Pancreas (tissue), 10 donors: ENCODE results near the gene LRRC25. TPM values are rescaled to one million over a fixed set of nuclear protein-coding genes. Genes with fewer than 3 reads are reported as not detected.
A peak's percentile ranks its signal among the peaks of the same experiment; 100 is the strongest.
"Not testable (repeated sequence)": the region's sequence is repeated elsewhere in the genome, so short reads cannot be mapped to it uniquely, and the experiment has no call there.

ENCODE experiments used
- ATAC-seq, 4 donors: fragments of 200-7000 bp; cut with Tn5 transposase; one replicate each; pipeline versions ENCODE4 v1.8.0 to v1.9.1; 2020; ENCODE audit warnings: mild to moderate bottlenecking in 4 of 4, moderate library complexity in 4 of 4
- DNase-seq, 6 donors: peaks; one replicate each; pipeline ENCODE4 v3.0.0-alpha.2; 2020
- FAIRE-seq: peaks from 2 replicates; lab custom pipeline; 2012; peaks lifted over from hg19 to GRCh38; lab: Jason Lieb, UNC
- H3K27ac ChIP-seq, 4 donors: fragments of 200-600 bp; sonication (generic); 1 replicate in 3 of 4; 2 replicates in 1 of 4; pipeline versions ENCODE4 v1.5.0 to v1.8.0; 2020
- H3K27me3 ChIP-seq, 4 donors: fragments of 200-600 bp; one replicate each; pipeline ENCODE4 v1.8.0; 2021
- H3K36me3 ChIP-seq, 3 donors: fragments of 200-600 bp; sonication (generic) in 1 of 3; one replicate each; pipeline versions ENCODE4 v1.5.0 to v1.8.0; 2020 to 2021
- H3K4me1 ChIP-seq, 3 donors: fragments of 200-600 bp; one replicate each; pipeline ENCODE4 v1.8.0; 2021
- H3K4me3 ChIP-seq, 4 donors: fragments of 200-600 bp; sonication (generic) in 2 of 4; one replicate each; pipeline versions ENCODE4 v1.5.0 to v1.8.0; 2020 to 2021
- H3K9me3 ChIP-seq, 4 donors: fragments of 200-600 bp; one replicate each; pipeline ENCODE4 v1.8.0; 2021
- CTCF ChIP-seq, 4 donors: fragments of 200-600 bp; sonication (generic) in 3 of 4; IDR thresholded peaks; one replicate each; pipeline versions ENCODE4 v1.5.0 to v1.8.0; 2021; ENCODE audit warnings: antibody characterized with exemption in 4 of 4
- WGBS, 2 donors: extraction: QIAGEN DNeasy Blood & Tissue Kit; methylation state at CpG; one replicate each; pipeline ENCODE4 v1.1.7; 2013; 5-methylcytosine and 5-hydroxymethylcytosine counted together
- intact Hi-C, 3 donors: fragments of 100-400 bp; cut with DNase I; formaldehyde crosslinking; loops; one replicate each; pipeline versions ENCODE4 v1.11.1 to v1.14.2; 2022
- polyA plus RNA-seq, 2 donors: library from polyadenylated mRNA; stranded (reverse); fragments of 200-250 nt; gene quantifications; one replicate each; pipeline ENCODE4 v1.2.3, GENCODE V29; 2013
- total RNA-seq, 6 donors: library from RNA; stranded (reverse); fragmentation: NEBNext Ultra II Directional in 4 of 6; extraction: Animal tissue kit (Norgen Biotek cat#: 25700) in 4 of 6; gene quantifications; one replicate each; pipeline versions ENCODE4 v1.2.1 to v1.2.4, GENCODE V29; 2021 to 2023
- donor health status: healthy with polysubstance abuse.
- donor health status: DM: no; HTN: no; CAD: no; lungs with moderate emphysema.
- donor health status: DM: no; HTN: no; CAD: no.
- donor health status: control.
- donor health status: control.
- donor health status: Bipolar disorder and iron deficiency.
- donor health status: DM: yes; HTN: yes; CAD: no.
- donor health status: DM: no; HTN: no; CAD: no.
- donor health status: DM: no; HTN: no; CAD: no.
- donor health status: DM: yes; HTN: yes; CAD: no.

LRRC25 gene
- total and polyA plus RNA-seq, 8 donors: 0.14 to 6.1 (median 0.97) TPM

DNA sequence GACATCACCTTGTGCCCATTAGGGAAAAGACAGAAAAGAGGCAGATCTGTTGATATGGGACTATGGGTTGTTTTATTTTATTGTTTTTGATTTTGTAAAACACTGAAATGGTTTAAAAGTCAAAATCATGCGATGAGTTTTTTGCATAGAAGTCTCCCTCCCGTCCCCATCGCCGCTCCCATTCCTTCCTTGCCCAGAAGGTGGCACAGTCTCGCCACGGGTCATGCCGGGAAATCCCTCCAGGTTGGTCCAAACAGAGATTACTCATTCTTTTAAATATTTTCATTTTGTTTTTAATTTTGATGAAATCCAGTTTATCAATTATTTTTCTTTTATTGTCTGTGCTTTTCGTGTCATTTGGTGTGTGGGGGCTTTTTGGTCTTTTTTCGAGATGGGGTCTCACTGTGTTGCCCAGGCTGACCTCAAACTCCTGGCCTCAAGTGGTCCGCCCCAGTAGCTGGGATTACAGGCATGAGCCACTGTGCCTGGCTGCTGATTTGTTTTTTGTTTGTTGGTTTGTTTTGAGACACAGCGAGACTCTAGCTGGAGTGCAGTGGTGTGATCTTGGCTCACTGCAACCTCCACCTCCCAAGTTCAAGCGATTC, 47.8 kb downstream of the LRRC25 start:
- intact Hi-C loops: loop anchor here (5.0 kb wide), 2 partner anchors 43 to 63 kb away; no protein-coding TSS in a partner anchor
- Histone ChIP-seq H3K27me3 (no peaks in the 10 kb centered on the region), H3K4me1 (no peaks in the 10 kb centered on the region), H3K9me3 (no peaks in the 10 kb centered on the region), H3K36me3 (no peaks in the 10 kb centered on the region), H3K4me3 (no peak overlapping the region), H3K27ac (no peak overlapping the region)
- TF ChIP-seq CTCF (IDR thresholded peaks at IDR 0.05): peak; percentile 49 to 84 (median 66)
- no peak for FAIRE-seq
- peak in 5 of 6 donors; percentile 51 to 84 (median 73) for DNase-seq
- 38 to 40% methylated on average over 12 of the region's 12 CpGs for WGBS, 2 donors
- peak; percentile 77 to 93 (median 91) for ATAC-seq

DNA sequence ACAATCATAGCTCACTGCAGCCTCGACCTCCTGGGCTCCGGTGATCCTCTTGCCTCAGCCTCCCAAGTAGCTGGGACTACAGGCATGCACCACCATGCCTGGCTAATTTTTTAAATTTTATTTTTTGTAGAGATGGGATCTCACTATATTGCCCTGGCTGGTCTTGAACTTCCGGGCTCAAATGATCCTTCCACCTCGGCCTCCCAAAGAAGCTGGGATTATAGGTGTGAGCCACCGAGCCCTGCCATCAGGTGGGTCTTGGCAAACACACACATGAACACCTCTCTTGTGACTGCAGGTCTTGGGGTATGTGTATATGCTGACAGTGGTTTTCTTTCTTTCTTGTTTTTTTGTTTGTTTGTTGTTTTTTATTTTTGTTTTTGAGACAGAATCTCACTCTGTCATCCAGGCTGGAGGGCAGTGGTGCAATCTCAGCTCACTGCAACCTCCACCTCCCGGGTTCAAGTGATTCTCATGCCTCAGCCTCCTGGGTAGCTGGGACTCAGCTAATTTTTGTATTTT, 48.5 kb downstream of the LRRC25 start:
- H3K36me3 ChIP-seq: not testable (repeated sequence)

GRCh38 chr19:18348171-18348570, 49.3 kb downstream of the LRRC25 start:
- ATAC-seq: no peak

More for the DNA sequence above, 48.5 kb downstream of the LRRC25 start:
- H3K4me1 ChIP-seq, ATAC-seq, FAIRE-seq, H3K4me3 ChIP-seq, H3K27me3 ChIP-seq, DNase-seq, H3K27ac ChIP-seq, H3K9me3 ChIP-seq: not testable (repeated sequence)
- 85 to 87% methylated on average over 6 of the region's 6 CpGs for WGBS, 2 donors
- intact Hi-C loops: loop anchor here (5.0 kb wide), 2 partner anchors 43 to 63 kb away; no protein-coding TSS in a partner anchor

GRCh38 chr19:18346091-18346490, 51.3 kb downstream of the LRRC25 start:
- 83 to 85% methylated on average over 8 of the region's 8 CpGs for WGBS, 2 donors
- Histone ChIP-seq H3K4me1 (peaks cover 0 to 6% (median 0%) of the 10 kb centered on the region in 3 donors), H3K27ac (no peak overlapping the region), H3K4me3 (no peak overlapping the region), H3K9me3 (no peaks in the 10 kb centered on the region), H3K27me3 (no peaks in the 10 kb centered on the region), H3K36me3 (no peaks in the 10 kb centered on the region)
- DNase-seq (no peak), FAIRE-seq (no peak), ATAC-seq (no peak)
- intact Hi-C loops: loop anchor here (5.0 kb wide), 2 partner anchors 46 to 66 kb away; no protein-coding TSS in a partner anchor
- no peak for TF ChIP-seq CTCF (IDR thresholded peaks at IDR 0.05)

More at GRCh38 chr19:18348171-18348570, 49.3 kb downstream of the LRRC25 start:
- Histone ChIP-seq H3K27me3 (no peaks in the 10 kb centered on the region), H3K9me3 (no peaks in the 10 kb centered on the region), H3K4me3 (no peak overlapping the region), H3K4me1 (no peaks in the 10 kb centered on the region), H3K36me3 (no peaks in the 10 kb centered on the region), H3K27ac (no peak overlapping the region)
- DNase-seq (no peak), FAIRE-seq (no peak)
- WGBS, 2 donors: 88 to 90% methylated on average over 17 of the region's 17 CpGs
- intact Hi-C loops: loop anchor here (5.0 kb wide), 2 partner anchors 44 to 64 kb away; no protein-coding TSS in a partner anchor
- TF ChIP-seq CTCF (IDR thresholded peaks at IDR 0.05): no peak

DNA sequence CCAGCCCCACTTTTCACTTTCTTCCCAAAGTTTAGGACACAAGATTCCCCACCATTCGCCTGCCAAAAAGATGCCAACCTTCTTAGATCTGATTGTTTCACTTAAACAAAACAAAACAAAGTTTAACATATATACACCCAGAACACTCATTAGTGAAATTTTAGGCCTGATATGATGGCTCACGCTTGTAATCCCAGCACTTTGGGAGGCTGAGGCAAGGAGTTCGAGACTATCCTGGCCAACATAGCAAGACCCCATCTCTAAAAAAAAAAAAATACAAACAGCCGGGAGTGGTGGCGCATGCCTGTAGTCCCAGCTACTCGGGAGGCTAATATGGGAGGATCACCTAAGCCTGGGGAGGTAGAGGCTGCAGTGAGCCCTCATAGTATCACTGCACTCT, 52.1 kb downstream of the LRRC25 start:
- 92 to 96% methylated on average over 6 of the region's 6 CpGs for WGBS, 2 donors
- Histone ChIP-seq H3K9me3 (no peaks in the 10 kb centered on the region), H3K4me3 (no peak overlapping the region), H3K4me1 (peaks cover 0 to 6% (median 0%) of the 10 kb centered on the region in 3 donors), H3K27ac (no peak overlapping the region), H3K27me3 (no peaks in the 10 kb centered on the region), H3K36me3 (no peaks in the 10 kb centered on the region)
- DNase-seq (no peak), FAIRE-seq (no peak), ATAC-seq (no peak)
- intact Hi-C loops: loop anchor here (5.0 kb wide), 2 partner anchors 47 to 67 kb away; no protein-coding TSS in a partner anchor
- no peak for TF ChIP-seq CTCF (IDR thresholded peaks at IDR 0.05)
